HUES64 (cell line): Measurements from ENCODE around the gene ADGRB3.
"Not testable (repeated sequence)": the region's sequence is repeated elsewhere in the genome, so short reads cannot be mapped to it uniquely, and the experiment has no call there.

Source experiments
- H3K27ac ChIP-seq: 2 replicates; pipeline ENCODE4 v1.7.0; 2013; ENCODE audit warnings: low read depth, low read length, inconsistent platforms
- H3K27me3 ChIP-seq: 2 replicates; pipeline ENCODE4 v1.6.1; 2013; ENCODE audit warnings: mild to moderate bottlenecking, low read length; ENCODE audit not compliant: insufficient read depth
- H3K36me3 ChIP-seq: 2 replicates; pipeline ENCODE4 v1.6.1; 2013; ENCODE audit warnings: mild to moderate bottlenecking, low read length; ENCODE audit not compliant: insufficient read depth
- H3K4me1 ChIP-seq: 2 replicates; pipeline ENCODE4 v1.6.1; 2013; ENCODE audit warnings: mild to moderate bottlenecking, low read length, moderate library complexity; ENCODE audit not compliant: insufficient read depth
- H3K4me3 ChIP-seq: 2 replicates; pipeline ENCODE4 v1.5.1; 2013; ENCODE audit warnings: mild to moderate bottlenecking, low read length, moderate library complexity
- H3K9ac ChIP-seq: 2 replicates; pipeline ENCODE4 v1.6.1; 2013; ENCODE audit warnings: mild to moderate bottlenecking, low read depth, low read length
- H3K9me3 ChIP-seq: 2 replicates; pipeline ENCODE4 v1.6.1; 2013; ENCODE audit warnings: low read depth, low read length; ENCODE audit not compliant: insufficient read depth
- WGBS: fragments of 150-250, 120-280 bp; methylation state at CpG from one replicate; pipeline ENCODE4 v1.1.7; 2013; ENCODE audit warnings: missing lambda C conversion rate; 5-methylcytosine and 5-hydroxymethylcytosine counted together

ADGRB3 gene

DNA sequence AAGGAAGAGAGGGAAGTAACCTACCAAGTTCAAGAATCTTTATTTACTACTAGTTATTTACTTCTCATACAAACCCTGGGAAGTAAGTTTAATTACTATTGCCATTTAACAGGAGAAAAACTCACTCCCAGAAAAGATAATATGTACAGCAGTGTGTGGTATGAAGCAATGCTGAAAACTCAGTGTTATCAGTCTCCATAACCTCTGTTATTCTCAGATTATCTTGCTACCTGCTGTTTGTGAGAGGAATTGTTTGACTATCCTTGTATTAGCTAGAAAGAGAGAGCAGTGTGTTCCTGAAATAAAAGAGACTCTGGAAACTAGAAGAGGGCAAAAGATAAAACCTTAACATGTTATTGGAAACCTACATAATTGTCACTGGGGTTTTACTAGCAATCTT, 38.2 kb downstream of the ADGRB3 start:
- no peak overlapping the region for H3K27ac ChIP-seq
- H3K36me3 ChIP-seq = no peaks in the 10 kb centered on the region
- no peaks in the 10 kb centered on the region for H3K27me3 ChIP-seq
- H3K9me3 ChIP-seq = no peaks in the 10 kb centered on the region
- H3K9ac ChIP-seq = no peak overlapping the region
- H3K4me1 ChIP-seq = no peaks in the 10 kb centered on the region
- H3K4me3 ChIP-seq = no peak overlapping the region

DNA sequence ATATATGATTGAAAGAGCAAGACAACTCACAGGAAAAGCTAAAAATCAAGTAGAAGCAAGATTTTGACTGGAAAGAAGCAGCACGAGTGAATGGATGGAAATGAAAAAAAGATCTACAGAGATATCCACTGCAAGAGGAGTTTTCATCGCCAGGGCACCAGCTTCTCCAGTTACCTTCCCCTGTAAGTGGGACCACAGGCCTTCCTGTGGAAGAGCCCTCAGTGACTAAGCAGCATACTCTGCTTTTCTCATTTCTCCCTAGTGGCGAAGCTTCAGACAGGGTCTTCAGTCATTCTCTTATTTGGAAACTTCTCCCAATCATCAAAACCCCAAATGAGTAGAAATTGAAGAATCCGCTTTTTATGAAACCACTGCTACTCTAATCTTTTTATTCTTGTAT, 40.5 kb downstream of the ADGRB3 start:
- H3K9ac ChIP-seq = no peak overlapping the region
- no peak overlapping the region for H3K27ac ChIP-seq
- H3K9me3 ChIP-seq = no peaks in the 10 kb centered on the region
- H3K36me3 ChIP-seq = no peaks in the 10 kb centered on the region
- H3K27me3 ChIP-seq = no peaks in the 10 kb centered on the region
- H3K4me1 ChIP-seq = no peaks in the 10 kb centered on the region
- 88% methylated on average over 4 of the region's 4 CpGs for WGBS
- no peak overlapping the region for H3K4me3 ChIP-seq

DNA sequence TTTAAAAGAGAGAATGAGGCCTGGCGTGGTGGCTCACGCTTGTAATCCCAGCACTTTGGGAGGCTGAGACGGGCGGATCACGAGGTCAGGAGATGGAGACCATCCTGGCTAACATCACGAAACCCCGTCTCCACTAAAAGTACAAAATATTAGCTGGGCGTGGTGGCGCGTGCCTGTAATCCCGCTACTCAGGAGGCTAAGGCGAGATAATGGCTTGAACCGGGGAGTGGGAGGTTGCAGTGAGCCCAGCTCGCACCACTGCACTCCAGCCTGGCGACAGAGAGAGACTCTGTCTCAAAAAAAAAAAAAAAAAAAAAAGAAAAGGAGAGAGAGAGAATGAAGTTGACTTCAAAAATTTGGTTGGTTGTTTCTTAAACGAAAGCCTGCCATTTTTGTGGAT, 41.0 kb downstream of the ADGRB3 start:
- not testable (repeated sequence) for H3K9ac ChIP-seq, H3K4me1 ChIP-seq, H3K27ac ChIP-seq

DNA sequence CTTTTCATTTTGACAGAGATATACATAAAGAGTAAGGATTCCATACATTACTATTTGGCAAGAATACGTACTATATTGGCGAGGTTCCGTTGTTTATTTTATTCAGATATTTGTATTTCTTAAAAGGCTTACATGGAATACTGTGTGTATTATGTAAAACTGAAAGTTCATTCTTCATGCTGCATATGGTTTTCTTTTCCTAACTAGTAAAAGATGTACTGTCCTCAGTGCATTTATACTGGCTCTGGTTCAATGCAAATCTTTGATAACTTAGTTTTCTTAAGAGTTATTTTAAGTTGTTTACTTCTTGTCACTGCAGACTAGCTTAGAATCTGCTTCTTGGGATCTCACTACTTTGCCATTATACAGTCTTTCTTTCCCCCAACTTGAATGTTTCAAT, 42.0 kb downstream of the ADGRB3 start:
- WGBS = 90% methylated on average over 3 of the region's 3 CpGs
- no peaks in the 10 kb centered on the region for H3K9me3 ChIP-seq

More for the DNA sequence above, 41.0 kb downstream of the ADGRB3 start:
- H3K27me3 ChIP-seq, H3K36me3 ChIP-seq, H3K4me3 ChIP-seq, H3K9me3 ChIP-seq: not testable (repeated sequence)
- WGBS = 98% methylated on average over 16 of the region's 16 CpGs

DNA sequence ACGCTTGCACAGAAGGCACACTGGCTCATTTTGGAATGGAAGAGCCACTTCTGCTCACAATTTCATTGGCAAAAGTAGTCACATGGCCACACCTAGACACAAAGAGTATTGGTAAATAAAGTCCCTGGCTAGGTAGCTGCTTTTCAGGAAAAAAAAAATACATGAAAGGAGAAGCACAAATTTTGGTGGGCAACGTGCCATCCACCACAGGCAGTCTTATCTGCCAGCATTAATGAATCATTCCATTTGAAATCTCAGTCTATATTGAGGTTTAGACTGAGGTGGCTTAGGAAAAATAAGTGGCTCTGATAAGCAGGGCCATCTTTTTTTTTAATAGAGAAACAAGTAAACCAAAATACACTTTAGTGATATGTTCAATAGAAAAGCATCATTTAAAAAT, 44.3 kb downstream of the ADGRB3 start:
- Histone ChIP-seq H3K4me1 (no peaks in the 10 kb centered on the region), H3K9ac (no peak overlapping the region), H3K9me3 (no peaks in the 10 kb centered on the region), H3K27me3 (no peaks in the 10 kb centered on the region), H3K36me3 (no peaks in the 10 kb centered on the region), H3K27ac (no peak overlapping the region), H3K4me3 (no peak overlapping the region)
- 82% methylated on average over 2 of the region's 2 CpGs for WGBS

More for the DNA sequence above, 42.0 kb downstream of the ADGRB3 start:
- Histone ChIP-seq H3K4me1 (no peaks in the 10 kb centered on the region), H3K9ac (no peak overlapping the region), H3K27me3 (no peaks in the 10 kb centered on the region), H3K27ac (no peak overlapping the region), H3K4me3 (no peak overlapping the region), H3K36me3 (no peaks in the 10 kb centered on the region)

DNA sequence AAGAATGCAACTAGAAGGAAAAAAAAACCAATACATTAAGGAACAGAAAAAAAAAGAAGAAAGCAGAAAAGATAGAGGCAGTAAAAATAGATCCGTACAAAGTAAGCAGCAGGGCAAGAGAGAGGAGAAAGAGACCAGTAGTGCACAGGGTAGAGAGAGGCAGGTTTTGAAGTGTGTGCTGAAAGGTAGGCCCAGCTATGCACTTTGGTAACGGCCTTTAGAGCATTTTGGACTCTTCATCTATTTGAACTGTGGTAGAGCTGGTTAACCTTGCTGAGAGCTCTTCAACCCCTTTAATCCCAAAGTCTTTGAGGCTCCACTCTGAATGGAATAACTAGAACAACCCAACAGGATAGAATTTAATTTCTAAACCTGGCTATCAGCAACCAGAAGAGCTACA, 45.2 kb downstream of the ADGRB3 start:
- WGBS = 96% methylated on average over 2 of the region's 2 CpGs
- H3K27ac ChIP-seq = no peak overlapping the region
- no peak overlapping the region for H3K9ac ChIP-seq
- H3K4me1 ChIP-seq = no peaks in the 10 kb centered on the region
- H3K9me3 ChIP-seq = no peaks in the 10 kb centered on the region
- no peaks in the 10 kb centered on the region for H3K27me3 ChIP-seq
- H3K4me3 ChIP-seq = no peak overlapping the region
- no peaks in the 10 kb centered on the region for H3K36me3 ChIP-seq

DNA sequence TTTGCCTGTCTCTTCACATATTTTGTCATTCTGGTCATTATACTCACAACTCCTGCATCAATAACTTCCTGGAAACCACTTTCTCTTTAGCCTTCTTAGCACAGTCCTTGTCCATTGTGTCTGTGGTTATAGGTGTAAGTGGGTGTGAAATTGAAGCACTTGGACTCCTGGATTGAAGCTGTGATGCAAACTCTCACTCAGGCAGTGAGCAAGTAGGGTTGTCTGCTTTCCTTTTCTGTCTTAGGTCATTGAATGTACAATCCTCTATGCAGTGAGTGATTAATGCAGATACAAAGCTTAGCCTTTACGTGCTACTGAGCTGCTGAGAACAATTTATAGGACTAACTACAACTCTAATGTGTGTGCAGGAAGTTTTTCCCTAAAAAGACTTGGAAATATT, 54.8 kb downstream of the ADGRB3 start:
- Histone ChIP-seq H3K4me3 (no peak overlapping the region), H3K27me3 (no peaks in the 10 kb centered on the region), H3K27ac (no peak overlapping the region), H3K4me1 (no peaks in the 10 kb centered on the region; the same call in 1 of the 2 replicates), H3K9me3 (no peaks in the 10 kb centered on the region), H3K9ac (no peak overlapping the region), H3K36me3 (no peaks in the 10 kb centered on the region)
- WGBS = 92% methylated on average over 1 of the region's 1 CpG

DNA sequence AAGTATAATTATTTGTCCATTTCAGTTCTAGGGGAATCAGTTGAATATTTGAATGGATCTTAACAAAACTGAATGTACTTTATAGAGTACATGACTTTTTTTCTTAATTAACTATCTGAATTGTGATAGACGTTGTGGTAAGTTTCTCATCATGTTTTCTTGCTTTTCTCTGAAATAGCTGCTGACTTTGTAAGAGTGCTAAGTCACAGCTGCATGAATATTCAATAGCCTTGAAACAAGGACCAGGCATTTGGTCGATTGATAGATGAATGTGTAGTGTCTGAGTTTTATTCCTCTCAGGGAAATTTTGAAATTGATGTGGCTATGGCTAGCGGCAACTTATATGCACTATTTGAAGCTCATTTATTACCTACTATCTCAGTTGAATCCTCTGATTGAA, 56.0 kb downstream of the ADGRB3 start:
- H3K9me3 ChIP-seq = no peaks in the 10 kb centered on the region
- no peaks in the 10 kb centered on the region for H3K27me3 ChIP-seq
- no peak overlapping the region for H3K27ac ChIP-seq
- no peaks in the 10 kb centered on the region; the same call in 1 of the 2 replicates for H3K4me1 ChIP-seq
- no peak overlapping the region for H3K9ac ChIP-seq
- H3K36me3 ChIP-seq = no peaks in the 10 kb centered on the region
- H3K4me3 ChIP-seq = no peak overlapping the region
- WGBS = 73% methylated on average over 2 of the region's 3 CpGs

DNA sequence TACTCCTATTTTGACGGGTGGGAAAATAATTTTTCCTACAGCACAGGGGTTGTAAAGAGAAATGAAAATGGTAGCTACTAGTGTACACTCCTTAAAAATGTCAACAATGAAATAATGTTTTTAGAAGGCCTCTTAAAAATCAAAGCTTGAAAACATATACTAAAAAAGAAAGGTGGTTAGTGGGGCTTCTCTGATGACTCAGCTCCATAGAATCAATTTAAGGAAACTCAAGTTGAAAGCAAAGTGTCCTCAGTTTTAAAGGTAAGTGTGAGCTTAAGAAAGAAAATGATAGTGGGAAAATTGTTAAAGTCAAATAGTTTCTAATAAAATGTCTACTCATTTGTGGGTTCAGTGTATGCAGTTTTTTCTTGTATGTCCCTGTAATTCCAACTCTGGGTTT, 58.2 kb downstream of the ADGRB3 start:
- no peak overlapping the region for H3K27ac ChIP-seq
- WGBS = no CpG with 5 or more reads among the region's 1 CpG

DNA sequence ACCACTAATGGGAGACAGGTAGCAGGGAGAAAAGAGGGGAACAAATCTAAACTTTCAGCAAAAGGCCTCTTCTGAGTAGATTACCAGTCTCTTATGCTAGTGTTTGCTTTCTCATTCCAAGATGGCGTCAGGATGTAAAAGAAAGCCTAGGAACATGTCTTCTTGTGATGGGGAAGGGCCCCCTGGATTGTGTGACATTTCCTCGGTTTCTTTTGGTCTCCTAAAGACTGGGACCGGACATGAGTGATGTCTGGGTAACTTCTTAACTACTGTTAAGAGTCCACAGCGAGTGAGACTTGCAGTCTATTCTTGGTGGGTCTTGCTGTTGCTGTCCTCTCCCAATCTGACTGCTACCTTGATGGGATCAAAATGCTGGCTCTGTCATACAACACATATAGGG, 60.3 kb downstream of the ADGRB3 start:
- Histone ChIP-seq H3K36me3 (no peaks in the 10 kb centered on the region), H3K9me3 (no peaks in the 10 kb centered on the region), H3K9ac (no peak overlapping the region), H3K27me3 (no peaks in the 10 kb centered on the region), H3K4me1 (no peaks in the 10 kb centered on the region; the same call in 1 of the 2 replicates), H3K4me3 (no peak overlapping the region), H3K27ac (no peak overlapping the region)
- WGBS = 92% methylated on average over 4 of the region's 4 CpGs

More for the DNA sequence above, 58.2 kb downstream of the ADGRB3 start:
- H3K27me3 ChIP-seq = no peaks in the 10 kb centered on the region
- H3K36me3 ChIP-seq = no peaks in the 10 kb centered on the region
- H3K4me3 ChIP-seq = no peak overlapping the region
- no peak overlapping the region for H3K9ac ChIP-seq
- no peaks in the 10 kb centered on the region; the same call in 1 of the 2 replicates for H3K4me1 ChIP-seq
- no peaks in the 10 kb centered on the region for H3K9me3 ChIP-seq

DNA sequence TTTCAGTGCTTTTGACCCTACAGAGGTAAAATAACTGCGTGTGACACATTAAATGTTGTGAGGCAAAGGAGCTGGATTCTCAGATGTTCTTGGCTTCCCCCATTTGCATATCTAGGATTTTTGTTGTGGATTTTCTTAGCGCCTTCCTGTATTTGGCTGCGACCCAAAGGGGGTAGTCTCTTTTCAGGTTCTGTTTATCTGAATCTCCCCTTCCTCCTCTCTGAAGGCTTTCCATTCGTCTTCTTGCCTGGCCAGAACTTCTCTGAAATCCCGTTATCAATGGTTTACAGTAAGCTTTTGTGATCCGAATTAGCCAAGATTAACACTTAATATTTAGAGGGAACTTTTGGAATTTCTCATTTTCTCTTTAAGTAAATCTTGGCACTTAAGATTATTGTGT, 60.8 kb downstream of the ADGRB3 start:
- 85% methylated on average over 6 of the region's 6 CpGs for WGBS
- Histone ChIP-seq H3K4me3 (no peak overlapping the region), H3K27ac (no peak overlapping the region), H3K9ac (no peak overlapping the region), H3K36me3 (no peaks in the 10 kb centered on the region), H3K27me3 (no peaks in the 10 kb centered on the region), H3K9me3 (no peaks in the 10 kb centered on the region), H3K4me1 (no peaks in the 10 kb centered on the region; the same call in 1 of the 2 replicates)

DNA sequence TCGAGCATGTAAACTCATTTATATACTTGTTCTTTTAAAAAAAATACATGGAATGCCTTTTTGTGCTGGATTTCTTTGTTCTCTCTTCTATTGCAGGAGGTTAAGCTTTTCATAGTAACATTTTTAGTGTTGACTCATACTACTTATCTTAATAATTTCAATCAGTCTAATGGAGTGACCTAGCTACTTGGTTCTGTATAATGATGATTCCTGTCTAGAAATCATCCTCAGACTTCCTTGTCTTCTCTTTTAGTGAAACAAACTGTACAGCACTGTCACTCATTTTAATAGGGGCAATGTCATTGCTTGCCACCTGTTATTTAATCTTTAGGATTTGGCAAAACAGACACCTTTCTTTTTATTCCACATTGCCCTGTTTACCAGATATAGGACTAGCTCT, 62.3 kb downstream of the ADGRB3 start:
- no peak overlapping the region for H3K27ac ChIP-seq
- no peak overlapping the region for H3K9ac ChIP-seq
- no peaks in the 10 kb centered on the region for H3K36me3 ChIP-seq
- H3K27me3 ChIP-seq = no peaks in the 10 kb centered on the region
- H3K4me3 ChIP-seq = no peak overlapping the region
- no peaks in the 10 kb centered on the region for H3K9me3 ChIP-seq
- no CpG with 5 or more reads among the region's 1 CpG for WGBS
- H3K4me1 ChIP-seq = no peaks in the 10 kb centered on the region; the same call in 1 of the 2 replicates
